ENCODE measurements around the gene ANKRD13B.

Gene ANKRD13B

GRCh38 chr17:29562615-29563014 is 30.3 kb upstream of the ANKRD13B start:
- H3K27ac Mint-ChIP-seq (ENCODE audit: low read depth), result peak overlapping the region; percentile 75
- H3K4me3 Mint-ChIP-seq, result peak overlapping the region; percentile 38
- no peaks in the 10 kb centered on the region for H3K9me3 Mint-ChIP-seq
- H3K36me3 Mint-ChIP-seq (ENCODE audit: insufficient read depth), result peaks cover 16% of the 10 kb centered on the region
- no peak for ATAC-seq (replicated peaks; ENCODE audit: extremely low read depth, poor library complexity, severe bottlenecking)
- H3K27me3 Mint-ChIP-seq, result no peaks in the 10 kb centered on the region
- H3K4me1 Mint-ChIP-seq, result peaks cover 46% of the 10 kb centered on the region
- DNase-seq (ENCODE audit: low spot score in 2 of 2), result no peak

- ATAC-seq (replicated peaks; ENCODE audit: extremely low read depth, poor library complexity, severe bottlenecking), result no peak
- Mint-ChIP-seq H3K27ac (ENCODE audit: low read depth) (no peak overlapping the region), H3K9me3 (no peaks in the 10 kb centered on the region), H3K4me3 (peak overlapping the region; percentile 27), H3K4me1 (peaks cover 42% of the 10 kb centered on the region), H3K27me3 (no peaks in the 10 kb centered on the region), H3K36me3 (ENCODE audit: insufficient read depth) (peaks cover 22% of the 10 kb centered on the region)
- no peak for DNase-seq (ENCODE audit: low spot score in 2 of 2)
Measured at GRCh38 chr17:29563816-29564215, 29.1 kb upstream of the ANKRD13B start.

GRCh38 chr17:29565643-29566472 is 27.1 kb upstream of the ANKRD13B start:
- peak; percentile 40 to 49 for DNase-seq (ENCODE audit: low spot score in 2 of 2)
- Mint-ChIP-seq H3K27me3 (no peaks in the 10 kb centered on the region), H3K9me3 (no peaks in the 10 kb centered on the region), H3K4me1 (peaks cover 47% of the 10 kb centered on the region), H3K36me3 (ENCODE audit: insufficient read depth) (peaks cover 22% of the 10 kb centered on the region), H3K4me3 (peak overlapping the region; percentile 97), H3K27ac (ENCODE audit: low read depth) (peak overlapping the region; percentile 92)
- ATAC-seq (replicated peaks; ENCODE audit: extremely low read depth, poor library complexity, severe bottlenecking), result peak; percentile 35

- Mint-ChIP-seq H3K27me3 (no peaks in the 10 kb centered on the region), H3K27ac (ENCODE audit: low read depth) (peak within 1 kb of the TSS; percentile 93), H3K36me3 (ENCODE audit: insufficient read depth) (peaks cover 22% of the 10 kb centered on the region), H3K9me3 (no peaks in the 10 kb centered on the region), H3K4me3 (peak within 1 kb of the TSS; percentile 97), H3K4me1 (peaks cover 50% of the 10 kb centered on the region)
- ATAC-seq (replicated peaks; ENCODE audit: extremely low read depth, poor library complexity, severe bottlenecking) (peak; percentile 42), DNase-seq (ENCODE audit: low spot score in 2 of 2) (peak; percentile 45 to 49)
Measured at GRCh38 chr17:29566473-29567303, 26.2 kb upstream of the ANKRD13B start, which contains the start of gene ABHD15. ABHD15 (minus strand) TSS chr17:29567037; CDS start chr17:29566966, 71 bp downstream.

- Mint-ChIP-seq H3K27me3 (no peaks in the 10 kb centered on the region), H3K27ac (ENCODE audit: low read depth) (no peak overlapping the region), H3K4me1 (peaks cover 44% of the 10 kb centered on the region), H3K36me3 (ENCODE audit: insufficient read depth) (peaks cover 17% of the 10 kb centered on the region), H3K9me3 (no peaks in the 10 kb centered on the region), H3K4me3 (peak overlapping the region; percentile 97)
- peak; percentile 4 for ATAC-seq (replicated peaks; ENCODE audit: extremely low read depth, poor library complexity, severe bottlenecking)
- DNase-seq (ENCODE audit: low spot score in 2 of 2), result no peak
Measured at GRCh38 chr17:29567304-29567553, 25.7 kb upstream of the ANKRD13B start.

- H3K4me3 Mint-ChIP-seq, result peak overlapping the region; percentile 97
- H3K27me3 Mint-ChIP-seq, result no peaks in the 10 kb centered on the region
- peaks cover 39% of the 10 kb centered on the region for H3K4me1 Mint-ChIP-seq
- H3K9me3 Mint-ChIP-seq, result no peaks in the 10 kb centered on the region
- ATAC-seq (replicated peaks; ENCODE audit: extremely low read depth, poor library complexity, severe bottlenecking), result peak; percentile 68
- H3K36me3 Mint-ChIP-seq (ENCODE audit: insufficient read depth), result peaks cover 14% of the 10 kb centered on the region
- peak overlapping the region; percentile 93 for H3K27ac Mint-ChIP-seq (ENCODE audit: low read depth)
- peak; percentile 60 to 61 for DNase-seq (ENCODE audit: low spot score in 2 of 2)
Measured at GRCh38 chr17:29567554-29568330, 25.2 kb upstream of the ANKRD13B start.

- Mint-ChIP-seq H3K27me3 (no peaks in the 10 kb centered on the region), H3K9me3 (no peaks in the 10 kb centered on the region), H3K4me1 (peaks cover 37% of the 10 kb centered on the region), H3K4me3 (peak within 1 kb of the TSS; percentile 97), H3K27ac (ENCODE audit: low read depth) (peak within 1 kb of the TSS; percentile 93), H3K36me3 (ENCODE audit: insufficient read depth) (peaks cover 15% of the 10 kb centered on the region)
- DNase-seq (ENCODE audit: low spot score in 2 of 2) (peak; percentile 54 to 72), ATAC-seq (replicated peaks; ENCODE audit: extremely low read depth, poor library complexity, severe bottlenecking) (peak; percentile 45)
Measured at GRCh38 chr17:29568331-29569244, 24.3 kb upstream of the ANKRD13B start, which contains the start of gene TP53I13. TP53I13 (plus strand) TSS chr17:29568701; CDS start chr17:29568759, 58 bp downstream.

- peak in 1 of 2 donors; percentile 7 for DNase-seq (ENCODE audit: low spot score in 2 of 2)
- H3K4me3 Mint-ChIP-seq, result peak overlapping the region; percentile 97
- peaks cover 18% of the 10 kb centered on the region for H3K36me3 Mint-ChIP-seq (ENCODE audit: insufficient read depth)
Measured at GRCh38 chr17:29569245-29569950, 23.5 kb upstream of the ANKRD13B start.

GRCh38 chr17:29570521-29570920 is 22.4 kb upstream of the ANKRD13B start:
- H3K27ac Mint-ChIP-seq (ENCODE audit: low read depth), result no peak overlapping the region
- peaks cover 23% of the 10 kb centered on the region for H3K36me3 Mint-ChIP-seq (ENCODE audit: insufficient read depth)
- peak overlapping the region; percentile 3 for H3K4me3 Mint-ChIP-seq
- no peaks in the 10 kb centered on the region for H3K9me3 Mint-ChIP-seq
- H3K4me1 Mint-ChIP-seq, result peaks cover 33% of the 10 kb centered on the region
- no peaks in the 10 kb centered on the region for H3K27me3 Mint-ChIP-seq
- ATAC-seq (replicated peaks; ENCODE audit: extremely low read depth, poor library complexity, severe bottlenecking) (no peak), DNase-seq (ENCODE audit: low spot score in 2 of 2) (no peak)

More at GRCh38 chr17:29569245-29569950, 23.5 kb upstream of the ANKRD13B start:
- Mint-ChIP-seq H3K4me1 (peaks cover 36% of the 10 kb centered on the region), H3K27ac (ENCODE audit: low read depth) (peak overlapping the region; percentile 93), H3K27me3 (no peaks in the 10 kb centered on the region), H3K9me3 (no peaks in the 10 kb centered on the region)
- no peak for ATAC-seq (replicated peaks; ENCODE audit: extremely low read depth, poor library complexity, severe bottlenecking)

GRCh38 chr17:29571486-29571882 is 21.4 kb upstream of the ANKRD13B start:
- peaks cover 26% of the 10 kb centered on the region for H3K4me1 Mint-ChIP-seq
- no peaks in the 10 kb centered on the region for H3K27me3 Mint-ChIP-seq
- ATAC-seq (replicated peaks; ENCODE audit: extremely low read depth, poor library complexity, severe bottlenecking) (no peak), DNase-seq (ENCODE audit: low spot score in 2 of 2) (no peak)
- no peak overlapping the region for H3K4me3 Mint-ChIP-seq
- no peaks in the 10 kb centered on the region for H3K9me3 Mint-ChIP-seq
- H3K36me3 Mint-ChIP-seq (ENCODE audit: insufficient read depth), result peaks cover 20% of the 10 kb centered on the region
- H3K27ac Mint-ChIP-seq (ENCODE audit: low read depth), result no peak overlapping the region

All from central memory CD8-positive, alpha-beta T cell (primary cell).